Astrocyte (in vitro differentiated cells and primary cell): Measurements from ENCODE around the gene CARD11.

ENCODE experiments used
- CTCF ChIP-seq: IDR thresholded peaks from 2 replicates; pipeline ENCODE4 v1.5.1; 2011; ENCODE audit warnings: low read depth, mild to moderate bottlenecking, inconsistent platforms, low read length, moderate library complexity; ENCODE audit not compliant: insufficient read depth
- EZH2 ChIP-seq: IDR thresholded peaks from 2 replicates; pipeline ENCODE4 v1.6.1; 2012; ENCODE audit warnings: mild to moderate bottlenecking, low read length, inconsistent platforms; ENCODE audit not compliant: insufficient read depth

- no peak for TF ChIP-seq EZH2
- TF ChIP-seq CTCF: no peak
Observed at GRCh38 chr7:2970307-2970664, 73.4 kb downstream of the CARD11 start.
